ENCODE measurements around the gene C5.

- TF ChIP-seq EZH2 (IDR thresholded peaks at IDR 0.05) (no peak), CTCF (IDR thresholded peaks at IDR 0.05) (no peak)
These were observed 1.5 kb downstream of the C5 start for GRCh38 chr9:121048618-121049017.
